Uterus (tissue), 2 donors: Measurements from ENCODE around the gene PLXDC2.

ENCODE experiments used
- CTCF ChIP-seq, 4 experiments: fragments of 200-600 bp in 2 of 4; fragments of 450-650 bp in 2 of 4; sonication (generic) in 2 of 4; IDR thresholded peaks; one replicate each; pipeline ENCODE4 v1.5.1; 2016 to 2019; ENCODE audit warnings: antibody characterized with exemption in 4 of 4, mild to moderate bottlenecking in 2 of 4, moderate library complexity in 1 of 4
- POLR2A ChIP-seq, 2 donors: fragments of 450-650 bp; IDR thresholded peaks; one replicate each; pipeline ENCODE4 v1.6.1; 2016; ENCODE audit warnings: antibody characterized with exemption in 2 of 2, mild to moderate bottlenecking in 1 of 2, moderate library complexity in 1 of 2

GRCh38 chr10:19882621-19883020 is 66.4 kb downstream of the PLXDC2 start:
- TF ChIP-seq CTCF (IDR thresholded peaks at IDR 0.05) (no peak), POLR2A (IDR thresholded peaks at IDR 0.05) (no peak)
